NCI-H345 treated with DMSO at 0.1 percent for 48 hours (cell line): ENCODE data around the gene ARHGEF4.

Experiments
- DNase-seq: peaks from one replicate; lab custom pipeline; 2025; ENCODE audit not compliant: unreplicated experiment; lab: John Stamatoyannopoulos, UW

The ARHGEF4 gene

DNA sequence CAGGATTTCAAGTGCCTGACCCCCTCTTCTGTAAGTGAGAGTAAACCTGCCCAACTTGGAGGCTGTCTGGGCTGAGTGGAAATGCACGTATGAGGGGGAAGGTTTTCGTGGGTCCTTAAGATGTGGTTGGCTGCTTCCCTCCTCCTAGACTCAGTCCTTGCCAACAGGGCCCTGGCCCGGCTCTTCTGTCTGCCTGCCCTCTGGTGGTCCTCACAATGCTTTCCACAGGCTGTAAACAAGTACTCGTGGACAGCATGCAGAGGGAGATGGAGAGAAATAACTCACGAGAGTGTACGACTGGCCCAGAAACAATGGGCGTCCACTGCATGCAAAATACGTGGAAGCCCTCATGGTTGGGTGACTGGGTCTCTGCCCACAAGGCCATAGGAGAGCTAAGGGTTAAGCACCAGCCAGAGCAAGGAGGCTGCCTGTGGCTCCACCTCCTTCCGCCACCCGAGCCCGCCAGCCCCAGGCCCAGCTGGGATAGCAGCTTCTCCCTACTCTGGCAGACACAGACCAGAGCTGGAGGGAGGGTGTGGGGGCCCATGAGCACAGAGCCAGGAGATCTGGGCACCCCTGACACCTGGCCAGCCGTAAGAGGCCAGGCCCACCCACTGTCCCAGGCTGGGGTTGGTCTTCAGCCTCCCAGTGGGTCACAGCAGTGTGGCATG is 17.0 kb upstream of the ARHGEF4 start:
- DNase-seq, result no peak

GRCh38 chr2:130820279-130820861 is 16.3 kb upstream of the ARHGEF4 start:
- DNase-seq, result no peak

DNA sequence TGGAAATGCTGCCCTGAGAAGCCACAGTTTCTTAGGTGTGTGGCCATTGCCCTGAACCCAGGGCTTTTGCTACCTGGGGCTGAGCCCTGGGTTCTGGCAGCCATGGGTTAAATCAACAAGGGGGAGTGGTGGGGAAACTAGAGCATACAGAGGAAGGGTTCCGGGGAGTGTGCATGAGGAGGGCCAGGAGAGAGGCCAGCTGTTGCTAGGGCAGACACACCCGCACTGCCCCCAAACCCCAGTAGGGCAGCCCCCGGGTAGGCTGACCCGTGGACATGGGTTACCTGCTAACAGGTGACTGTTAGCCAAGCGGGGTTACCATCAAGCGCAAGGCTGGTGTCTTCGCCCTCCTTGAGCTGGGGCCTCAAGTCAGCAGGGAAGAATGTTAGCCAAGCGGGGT is 14.8 kb upstream of the ARHGEF4 start:
- DNase-seq, result no peak

- no peak for DNase-seq
These were observed 13.9 kb upstream of the ARHGEF4 start for GRCh38 chr2:130822766-130823165.

DNA sequence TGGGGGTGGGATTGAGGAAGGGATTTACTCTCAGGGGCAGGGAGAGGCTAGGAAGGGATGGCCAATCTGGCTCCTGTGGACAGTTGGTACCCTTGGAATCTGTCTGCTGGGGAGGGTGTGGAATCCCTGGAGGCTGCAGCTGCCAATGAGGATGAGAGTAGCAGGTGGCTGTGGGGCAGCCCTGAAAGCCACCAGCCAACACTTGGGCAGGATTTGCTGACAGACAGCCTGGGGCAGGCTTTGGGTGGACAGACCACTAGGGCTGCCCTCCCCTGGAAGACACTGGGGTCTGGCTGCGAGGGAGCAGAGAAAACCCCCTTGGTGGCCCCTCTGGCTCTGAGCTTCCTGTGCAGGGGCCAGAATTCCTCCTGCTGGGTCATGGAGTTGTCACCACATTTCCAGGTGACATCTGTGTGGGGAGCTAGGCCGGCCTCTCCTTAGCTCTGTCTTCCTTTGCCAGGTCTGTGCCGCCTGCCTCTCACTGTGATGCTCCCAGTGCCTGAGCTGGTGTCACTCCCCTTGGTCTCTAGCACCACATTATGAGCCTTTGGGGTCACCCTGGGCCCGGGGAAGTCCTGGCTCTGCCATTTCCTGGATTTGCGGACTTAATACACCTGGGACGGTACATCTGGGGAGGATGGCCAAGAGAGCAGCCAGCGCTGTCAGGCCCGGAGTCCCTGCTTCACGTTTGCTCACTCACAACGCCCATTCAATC is 13.4 kb upstream of the ARHGEF4 start:
- DNase-seq, result no peak

DNA sequence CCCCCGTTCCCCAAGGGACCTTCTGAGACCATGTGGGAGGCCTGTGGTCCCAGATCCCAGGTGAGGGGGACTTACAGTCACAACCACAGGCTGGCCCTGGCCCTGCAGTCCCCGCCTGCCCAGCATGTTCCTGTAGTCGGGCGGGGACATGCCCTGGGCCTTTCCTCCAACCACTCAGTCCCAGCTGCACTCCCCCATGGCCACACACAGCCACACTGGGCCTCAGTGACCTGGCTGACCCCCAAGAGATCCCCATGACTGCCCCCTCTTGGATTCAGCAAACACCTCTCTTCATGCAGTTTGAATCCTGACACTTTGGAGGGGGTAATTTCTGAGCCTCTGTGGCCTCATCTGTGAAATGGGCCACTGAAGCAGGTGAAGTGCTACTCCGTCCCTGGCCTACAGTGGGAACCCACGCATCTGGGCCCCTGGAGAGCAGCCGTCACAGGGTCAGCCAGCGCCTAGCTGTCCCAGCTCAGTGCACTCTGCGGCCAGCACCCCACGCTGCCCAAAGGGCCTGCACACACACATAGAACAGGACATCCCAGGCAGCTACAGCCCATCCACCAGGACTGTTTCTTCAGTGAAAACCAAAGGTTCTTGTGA is 12.7 kb upstream of the ARHGEF4 start:
- no peak for DNase-seq

- peak; percentile 80 for DNase-seq
These were observed 12.1 kb upstream of the ARHGEF4 start for GRCh38 chr2:130824492-130825061.

DNA sequence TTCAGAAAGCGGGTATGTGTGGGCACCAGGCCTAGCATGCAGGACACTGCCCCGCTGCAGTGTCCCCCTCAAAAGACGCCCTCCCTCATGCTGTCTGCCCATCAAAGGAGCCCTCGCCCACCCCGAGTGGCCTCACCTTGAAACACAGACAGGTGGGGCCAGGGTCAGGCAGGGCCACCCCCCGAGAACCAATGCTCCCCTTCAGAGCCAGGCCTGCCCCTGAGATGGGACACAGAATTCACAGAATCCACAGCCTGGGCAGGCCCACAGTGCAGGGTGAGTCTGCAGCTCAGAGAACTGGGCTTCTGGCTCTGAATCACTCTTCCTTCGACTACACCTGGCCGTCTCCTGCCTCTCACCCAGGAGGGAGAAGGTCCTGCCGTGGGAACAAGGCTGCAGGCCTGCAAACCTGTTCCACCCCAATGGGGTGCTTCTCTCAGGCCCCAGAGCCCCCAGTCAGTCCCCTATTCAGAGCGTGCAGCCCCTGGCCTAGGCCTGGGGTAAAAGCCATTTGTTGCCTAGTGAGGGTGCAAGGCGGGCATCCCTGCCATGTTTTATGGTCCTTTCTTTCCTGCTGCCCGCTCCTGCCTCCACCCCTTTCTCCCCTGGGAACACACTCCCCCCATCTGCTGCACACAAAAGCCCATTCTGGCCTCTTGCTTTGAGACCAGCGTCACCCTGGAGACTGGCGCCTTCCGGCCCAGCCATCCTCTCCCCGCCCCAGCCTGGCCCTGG is 11.3 kb upstream of the ARHGEF4 start:
- no peak for DNase-seq

- DNase-seq, result no peak
These were observed 10.8 kb upstream of the ARHGEF4 start for GRCh38 chr2:130825966-130826253.

- DNase-seq, result no peak
These were observed 10.3 kb upstream of the ARHGEF4 start for GRCh38 chr2:130826419-130826818.

- no peak for DNase-seq
These were observed 9.8 kb upstream of the ARHGEF4 start for GRCh38 chr2:130826821-130827501.

- DNase-seq, result no peak
These were observed 9.0 kb upstream of the ARHGEF4 start for GRCh38 chr2:130827502-130828251.

DNA sequence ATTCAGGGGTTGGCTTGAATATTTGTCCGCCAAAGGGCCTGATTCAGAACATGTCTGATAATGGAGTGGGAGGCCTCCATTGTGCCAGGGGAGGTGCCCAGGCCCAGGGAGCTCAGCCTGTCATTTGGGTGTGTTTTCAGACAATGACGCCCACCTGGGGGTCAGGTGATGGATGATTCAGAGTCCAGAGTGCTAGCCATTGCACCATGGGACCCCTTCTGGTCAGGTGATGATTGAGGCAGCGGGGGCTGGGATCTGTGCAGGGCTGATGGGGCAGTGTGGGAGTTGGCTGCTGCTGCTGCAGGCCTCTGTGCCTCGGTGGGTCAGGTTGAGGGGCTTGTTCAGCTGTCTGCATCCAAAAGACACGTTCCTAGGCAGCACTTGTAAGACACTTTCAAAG is 8.3 kb upstream of the ARHGEF4 start:
- DNase-seq, result no peak

- no peak for DNase-seq
These were observed 7.7 kb upstream of the ARHGEF4 start for GRCh38 chr2:130829015-130829414.

- no peak for DNase-seq
These were observed 6.2 kb upstream of the ARHGEF4 start for GRCh38 chr2:130830538-130830937.

DNA sequence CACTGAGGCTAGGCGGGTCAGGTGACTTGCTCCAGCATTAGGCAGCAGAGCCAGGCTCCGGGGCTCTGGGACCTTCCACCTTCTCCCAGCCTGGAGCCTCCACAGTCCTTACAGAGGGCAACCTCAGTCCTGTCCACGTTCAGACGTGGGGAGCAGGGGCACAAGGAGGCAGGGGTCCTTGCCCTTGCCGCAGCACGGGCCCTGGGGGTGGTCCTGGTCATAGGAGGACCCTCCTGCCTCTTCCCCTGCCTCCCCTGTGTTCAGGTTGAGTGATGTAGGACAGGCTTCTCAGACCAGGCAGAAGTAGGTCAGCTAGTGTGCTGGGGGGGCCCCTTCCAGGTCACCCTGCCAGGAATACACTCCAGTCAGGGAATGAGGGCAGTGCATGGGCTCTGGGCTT is 5.4 kb upstream of the ARHGEF4 start:
- DNase-seq, result no peak

DNA sequence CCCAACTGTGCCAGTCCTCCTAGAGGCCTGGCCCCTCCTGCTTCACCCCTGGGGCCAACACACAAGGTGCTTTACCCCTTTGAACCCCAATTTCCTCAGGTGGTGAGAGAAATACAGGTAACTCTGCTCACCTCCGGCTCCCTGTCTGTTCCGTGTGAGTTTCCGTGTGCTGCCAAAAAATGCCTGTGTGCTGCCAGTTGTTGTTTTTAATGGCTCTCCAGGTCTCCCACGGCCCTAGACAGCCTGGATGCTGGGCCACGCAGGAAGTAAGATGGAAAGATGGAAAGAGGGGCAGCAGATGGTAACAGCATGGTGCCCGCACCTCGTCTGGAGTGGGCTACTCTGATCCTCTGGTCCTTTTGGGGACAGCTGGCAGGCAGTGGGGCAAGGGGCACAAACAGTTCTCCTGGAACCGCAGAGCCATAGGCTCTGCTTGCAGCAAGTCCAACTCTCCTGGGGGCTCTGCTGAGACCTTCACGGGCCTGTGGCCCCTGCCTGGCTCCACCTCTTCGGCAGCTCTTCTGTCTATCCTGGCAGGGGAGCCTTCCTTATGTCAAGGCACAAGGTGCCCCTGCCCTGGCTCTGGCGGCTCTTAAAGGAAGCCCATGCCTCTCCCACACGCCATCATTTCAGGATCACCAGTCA is 4.3 kb upstream of the ARHGEF4 start:
- no peak for DNase-seq

- DNase-seq, result no peak
These were observed 2.4 kb upstream of the ARHGEF4 start for GRCh38 chr2:130834091-130834930.
